ENCODE results near the gene CT45A10.
"Not testable (repeated sequence)": the region's sequence is repeated elsewhere in the genome, so short reads cannot be mapped to it uniquely, and the experiment has no call there.

CT45A10 gene

GRCh38 chrX:135871712-135872111, 21.5 kb downstream of the CT45A10 start, which contains the start of gene CT45A9:
Gene CT45A9, minus strand, starts transcription at chrX:135871812. Its CDS starts 3,751 bp downstream, at chrX:135868061.
- H3K4me1 ChIP-seq; H3K9me3 ChIP-seq (replicated peaks in 1 of 11); H3K36me3 ChIP-seq; H3K4me3 ChIP-seq; H3K4me2 ChIP-seq; H4K20me1 ChIP-seq; H3K9ac ChIP-seq; H3K27ac ChIP-seq; H3K27me3 ChIP-seq: not testable (repeated sequence)

- not testable (repeated sequence) for H4K20me1 ChIP-seq; H3K4me2 ChIP-seq; H3K36me3 ChIP-seq; H3K4me3 ChIP-seq; H3K9ac ChIP-seq; H3K27me3 ChIP-seq; H3K4me1 ChIP-seq; H3K9me3 ChIP-seq (replicated peaks in 1 of 11); H3K27ac ChIP-seq
Observed at GRCh38 chrX:135854438-135854837, 38.8 kb downstream of the CT45A10 start, which contains the start of gene CT45A8. Gene CT45A8, minus strand, starts transcription at chrX:135854538. Its CDS starts 3,755 bp downstream, at chrX:135850783.

- H3K4me3 ChIP-seq; H4K20me1 ChIP-seq; H3K9ac ChIP-seq; H3K9me3 ChIP-seq (replicated peaks in 1 of 11); H3K36me3 ChIP-seq; H3K27ac ChIP-seq; H3K4me2 ChIP-seq; H3K27me3 ChIP-seq; H3K4me1 ChIP-seq: not testable (repeated sequence)
Observed at GRCh38 chrX:135837180-135837579, 56.1 kb downstream of the CT45A10 start, which contains the start of gene CT45A7. Gene CT45A7, minus strand, starts transcription at chrX:135837280. Its CDS starts 3,747 bp downstream, at chrX:135833533.
